Activated T-helper 2 cell treated with anti-CD3 and anti-CD28 coated beads, Interferon-gamma antibody, Interleukin-2, Interleukin-4, amounts not matched to agents 10 μg/mL and 5 μg/mL and 100 μg/mL, durations not matched to agents 14 hours and 24 hours and 36 hours (primary cell): Measurements from ENCODE around the gene LRRC4B. TPM values are rescaled to one million over a fixed set of nuclear protein-coding genes. Genes with fewer than 3 reads are reported as not detected.
"Not testable (repeated sequence)": the region's sequence is repeated elsewhere in the genome, so short reads cannot be mapped to it uniquely, and the experiment has no call there.

Experiments
- DNase-seq: peaks from one replicate; pipeline ENCODE4 v3.0.0; 2021; ENCODE audit warnings: low spot score
- H3K27ac Mint-ChIP-seq: one replicate; pipeline ENCODE4 v1.8.0; 2021; ENCODE audit warnings: mixed read lengths
- H3K27me3 Mint-ChIP-seq: one replicate; pipeline ENCODE4 v1.8.0; 2021; ENCODE audit warnings: low read depth, mixed read lengths
- H3K36me3 Mint-ChIP-seq: one replicate; pipeline ENCODE4 v1.8.0; 2021; ENCODE audit warnings: low read depth, mixed read lengths
- H3K4me1 Mint-ChIP-seq: one replicate; pipeline ENCODE4 v1.8.0; 2021; ENCODE audit warnings: low read depth, mixed read lengths
- H3K4me3 Mint-ChIP-seq: one replicate; pipeline ENCODE4 v1.8.0; 2021; ENCODE audit warnings: low read depth, mild to moderate bottlenecking, moderate library complexity, mixed read lengths
- H3K9me3 Mint-ChIP-seq: one replicate; pipeline ENCODE4 v1.8.0; 2021; ENCODE audit warnings: mixed read lengths
- intact Hi-C: fragments of 100-400 bp; cut with micrococcal nuclease; formaldehyde crosslinking; loops from one replicate; pipeline ENCODE4 v1.15.1; 2023
- total RNA-seq: library from RNA; stranded (reverse); gene quantifications from 2 replicates; pipeline ENCODE4 v1.2.3, GENCODE V29; 2022

Gene LRRC4B
- total RNA-seq, 1 donor from 2014 or later = not detected

DNA sequence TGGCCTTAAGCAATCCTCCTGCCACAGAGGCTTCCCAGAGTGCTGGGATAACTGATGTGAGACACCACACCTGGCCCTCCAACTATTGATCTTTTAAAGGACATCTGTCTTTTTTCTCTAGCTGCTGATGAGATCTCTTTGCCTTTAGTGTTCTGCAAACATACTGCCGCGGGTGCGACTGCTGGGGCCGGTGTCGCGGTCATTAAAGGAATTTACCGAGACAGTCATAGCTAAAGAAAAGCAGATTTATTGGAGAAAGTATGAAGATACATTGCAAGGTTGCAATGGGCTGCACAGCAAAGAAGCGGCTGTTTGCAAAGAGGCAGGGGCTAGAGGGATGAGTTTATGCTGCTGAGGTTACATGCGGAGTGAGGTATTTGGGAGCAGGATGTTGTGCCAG, 31.2 kb upstream of the LRRC4B start:
- Mint-ChIP-seq H3K4me1 (peaks cover 2% of the 10 kb centered on the region), H3K27ac (no peak overlapping the region)
- intact Hi-C loops = no loop called here

DNA sequence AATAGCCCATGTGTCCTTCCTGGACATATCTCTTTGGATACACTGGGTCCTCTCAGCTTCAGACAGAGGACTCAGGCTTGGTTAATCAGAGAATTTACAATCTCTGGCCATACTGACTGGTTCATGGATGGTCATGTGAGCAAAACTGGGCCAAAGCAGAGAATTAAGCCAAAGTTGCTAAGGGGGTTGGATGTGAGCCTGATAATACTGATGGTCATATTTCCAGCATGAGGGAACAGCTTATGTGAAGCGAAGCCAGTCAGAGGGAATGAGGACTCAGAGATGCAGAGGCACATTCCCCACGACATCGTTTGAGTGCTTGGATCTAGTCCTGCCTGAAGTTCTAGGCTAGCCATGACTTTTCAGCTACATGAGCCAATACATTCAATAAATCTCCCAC, 22.0 kb upstream of the LRRC4B start:
- H3K27me3 Mint-ChIP-seq = no peaks in the 10 kb centered on the region
- no peaks in the 10 kb centered on the region for H3K9me3 Mint-ChIP-seq
- H3K27ac Mint-ChIP-seq = no peak overlapping the region
- no peaks in the 10 kb centered on the region for H3K4me1 Mint-ChIP-seq
- DNase-seq = no peak
- intact Hi-C loops = no loop called here
- no peak overlapping the region for H3K4me3 Mint-ChIP-seq
- no peaks in the 10 kb centered on the region for H3K36me3 Mint-ChIP-seq

More for the DNA sequence above, 31.2 kb upstream of the LRRC4B start:
- H3K9me3 Mint-ChIP-seq = no peaks in the 10 kb centered on the region
- H3K4me3 Mint-ChIP-seq = no peak overlapping the region
- no peaks in the 10 kb centered on the region for H3K36me3 Mint-ChIP-seq
- DNase-seq = no peak
- peaks cover 6% of the 10 kb centered on the region for H3K27me3 Mint-ChIP-seq

DNA sequence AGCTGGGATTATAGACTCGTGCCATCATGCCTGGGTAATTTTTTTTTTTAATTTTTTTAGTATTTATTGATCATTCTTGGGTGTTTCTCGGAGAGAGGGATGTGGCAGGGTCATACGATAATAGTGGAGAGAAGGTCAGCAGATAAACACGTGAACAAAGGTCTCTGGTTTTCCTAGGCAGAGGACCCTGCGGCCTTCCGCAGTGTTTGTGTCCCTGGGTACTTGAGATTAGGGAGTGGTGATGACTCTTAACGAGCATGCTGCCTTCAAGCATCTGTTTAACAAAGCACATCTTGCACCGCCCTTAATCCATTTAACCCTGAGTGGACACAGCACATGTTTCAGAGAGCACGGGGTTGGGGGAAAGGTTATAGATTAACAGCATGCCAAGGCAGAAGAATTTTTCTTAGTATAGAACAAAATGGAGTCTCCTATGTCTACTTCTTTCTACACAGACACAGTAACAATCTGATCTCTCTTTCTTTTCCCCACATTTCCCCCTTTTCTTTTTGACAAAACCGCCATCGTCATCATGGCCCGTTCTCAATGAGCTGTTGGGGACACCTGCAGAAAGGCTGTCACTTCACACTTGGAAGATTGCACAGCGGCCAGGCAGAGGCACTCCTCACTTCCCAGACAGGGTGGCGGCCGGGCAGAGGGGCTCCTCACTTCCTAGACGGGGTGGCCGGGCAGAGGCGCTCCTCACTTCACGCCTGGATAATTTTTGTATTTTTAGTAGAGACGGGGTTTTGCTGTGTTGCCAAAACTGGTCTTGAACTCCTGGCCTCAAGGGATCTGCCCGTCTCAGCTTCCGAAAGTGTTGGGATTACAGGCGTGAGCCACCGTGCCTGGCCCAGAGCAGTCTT, 13.8 kb upstream of the LRRC4B start:
- intact Hi-C loops, H3K27ac Mint-ChIP-seq, H3K27me3 Mint-ChIP-seq, H3K9me3 Mint-ChIP-seq, DNase-seq, H3K4me3 Mint-ChIP-seq, H3K36me3 Mint-ChIP-seq, H3K4me1 Mint-ChIP-seq: not testable (repeated sequence)

DNA sequence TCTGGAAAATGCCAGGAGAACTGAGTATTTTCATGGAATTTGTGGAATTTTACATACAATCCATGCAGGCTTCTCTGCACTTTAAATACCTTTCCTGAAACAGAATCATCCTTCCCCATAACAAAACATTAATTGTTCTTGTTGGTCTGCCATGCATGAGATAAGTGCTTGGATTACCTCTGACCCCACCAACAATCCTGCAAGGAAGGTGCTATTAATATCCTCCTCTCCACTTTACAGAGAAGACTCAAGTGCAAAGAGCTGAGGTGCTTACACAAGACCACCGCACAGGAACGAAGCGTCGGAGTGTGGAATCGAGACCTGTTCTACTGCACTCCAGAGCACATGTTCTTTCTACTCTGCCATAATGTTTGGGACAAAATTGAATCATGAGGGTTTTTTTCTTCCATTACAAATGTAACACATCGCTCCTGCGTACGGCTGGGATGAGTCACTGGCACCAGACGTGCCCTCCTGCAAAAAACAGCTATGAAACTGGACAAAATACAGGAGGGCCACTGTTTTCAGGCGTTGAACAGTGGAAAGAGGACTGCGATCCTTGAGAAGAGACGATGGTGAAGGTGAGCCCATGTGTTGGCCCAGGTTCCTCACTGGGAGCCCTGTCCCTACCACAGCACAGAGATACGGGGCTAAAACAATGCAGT, 12.9 kb upstream of the LRRC4B start:
- H3K4me3 Mint-ChIP-seq = no peak overlapping the region
- intact Hi-C loops = no loop called here
- no peaks in the 10 kb centered on the region for H3K9me3 Mint-ChIP-seq
- H3K27ac Mint-ChIP-seq = no peak overlapping the region
- no peaks in the 10 kb centered on the region for H3K4me1 Mint-ChIP-seq
- peaks cover 3% of the 10 kb centered on the region for H3K27me3 Mint-ChIP-seq
- no peaks in the 10 kb centered on the region for H3K36me3 Mint-ChIP-seq
- DNase-seq = no peak

DNA sequence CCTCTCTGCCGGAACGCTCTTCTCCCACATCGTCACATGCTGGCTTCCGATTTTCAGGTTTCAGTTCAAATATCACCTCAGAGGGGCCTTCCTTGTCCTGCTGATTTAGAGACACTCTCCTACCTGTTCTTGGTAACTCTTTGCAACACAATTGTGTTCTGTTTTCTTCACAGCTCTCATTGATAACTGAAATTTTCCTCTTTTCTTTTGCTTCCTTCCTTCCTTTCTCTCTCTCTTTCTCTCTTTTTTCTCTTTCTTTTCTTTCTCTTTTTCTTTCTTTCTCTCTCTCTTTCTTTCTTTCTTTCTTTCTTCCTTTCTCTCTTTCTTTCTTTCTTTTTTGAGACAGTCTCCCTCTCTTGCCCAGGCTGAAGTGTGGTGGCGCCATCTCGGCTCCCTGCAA, 12.0 kb upstream of the LRRC4B start:
- Mint-ChIP-seq H3K27ac (no peak overlapping the region), H3K36me3 (no peaks in the 10 kb centered on the region), H3K4me1 (no peaks in the 10 kb centered on the region), H3K27me3 (peaks cover 4% of the 10 kb centered on the region), H3K4me3 (no peak overlapping the region), H3K9me3 (no peaks in the 10 kb centered on the region)
- no peak for DNase-seq
- intact Hi-C loops = no loop called here

DNA sequence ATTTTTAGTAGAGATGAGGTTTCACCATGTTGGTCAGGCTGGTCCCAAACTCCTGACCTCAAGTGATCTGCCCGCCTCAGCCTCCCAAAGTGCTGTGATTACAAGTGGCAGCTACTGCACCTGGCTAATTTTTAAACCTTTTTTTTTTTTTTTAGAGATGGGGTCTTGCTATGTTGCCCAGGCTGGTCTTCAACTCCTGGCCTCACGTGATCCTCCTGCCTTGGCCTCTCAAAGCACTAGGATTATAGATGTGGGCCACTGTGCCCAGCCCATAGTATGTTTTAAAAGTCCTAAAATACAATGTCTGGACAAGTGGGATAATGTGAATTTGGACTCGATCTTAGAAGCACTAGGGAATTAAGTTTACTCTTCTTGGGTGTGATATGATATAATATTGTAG, 8.5 kb upstream of the LRRC4B start:
- H3K36me3 Mint-ChIP-seq, intact Hi-C loops, H3K4me3 Mint-ChIP-seq: not testable (repeated sequence)

DNA sequence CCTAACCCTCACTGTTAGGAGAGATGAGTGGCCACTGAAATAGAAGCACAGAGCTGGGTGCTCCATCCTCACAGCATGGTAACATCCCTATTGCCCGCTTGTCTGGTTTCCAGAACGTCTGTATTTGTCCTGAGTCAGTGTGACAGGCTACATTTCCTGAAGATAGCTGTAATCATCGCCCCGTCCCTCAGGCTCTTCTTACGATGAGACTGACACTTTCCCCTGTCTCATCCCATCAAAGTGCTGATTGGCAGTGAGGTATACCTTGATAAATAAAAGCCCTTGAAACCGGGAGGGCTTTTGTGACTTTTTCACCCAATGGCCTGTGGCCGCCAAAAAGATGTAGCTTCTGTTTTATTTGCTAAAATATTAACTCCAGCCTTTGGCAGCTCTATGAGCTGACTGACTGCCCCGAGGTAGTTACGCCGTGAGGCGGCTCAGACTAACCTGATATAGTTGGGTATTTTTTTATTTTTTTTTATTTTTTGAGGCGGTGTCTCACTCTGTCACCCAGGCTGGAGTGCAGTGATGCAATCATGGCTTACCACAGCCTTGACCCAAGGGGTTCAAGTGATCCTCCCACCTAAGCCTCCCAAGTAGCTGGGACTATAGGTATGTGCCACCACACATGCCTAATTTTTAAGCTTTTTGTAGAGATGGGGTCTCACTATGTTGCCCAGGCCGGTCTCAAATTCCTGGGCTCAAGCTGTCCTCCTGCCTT, 5.7 kb upstream of the LRRC4B start:
- Mint-ChIP-seq H3K27ac (no peak overlapping the region), H3K27me3 (peaks cover 23% of the 10 kb centered on the region), H3K4me1 (no peaks in the 10 kb centered on the region), H3K36me3 (no peaks in the 10 kb centered on the region), H3K9me3 (no peaks in the 10 kb centered on the region), H3K4me3 (no peak overlapping the region)
- intact Hi-C loops = no loop called here
- no peak for DNase-seq

More for the DNA sequence above, 8.5 kb upstream of the LRRC4B start:
- not testable (repeated sequence) for H3K4me1 Mint-ChIP-seq, H3K9me3 Mint-ChIP-seq, DNase-seq, H3K27ac Mint-ChIP-seq, H3K27me3 Mint-ChIP-seq

DNA sequence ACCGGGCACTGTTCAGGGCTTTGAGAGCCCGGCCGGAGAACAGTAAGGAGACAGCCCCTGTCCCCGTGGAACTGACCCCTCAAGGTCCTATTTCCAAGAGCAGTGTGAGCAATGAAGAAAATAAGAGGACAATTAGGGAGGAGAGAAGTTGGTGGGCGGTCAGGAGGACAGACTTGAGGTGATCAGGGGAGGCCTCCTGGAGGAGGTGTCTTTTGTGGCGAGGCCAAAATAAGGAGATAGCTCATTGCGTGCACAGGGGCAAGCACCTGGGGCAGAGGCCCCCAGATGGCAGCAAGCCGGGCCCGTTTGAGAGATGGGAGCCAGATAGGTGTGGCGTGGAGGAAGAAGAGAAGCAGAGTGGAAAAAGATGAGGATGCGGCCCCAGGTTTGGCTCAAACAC, 2.8 kb upstream of the LRRC4B start:
- DNase-seq = no peak
- H3K4me3 Mint-ChIP-seq = no peak overlapping the region
- H3K27ac Mint-ChIP-seq = no peak overlapping the region
- peaks cover 5% of the 10 kb centered on the region for H3K4me1 Mint-ChIP-seq
- H3K36me3 Mint-ChIP-seq = no peaks in the 10 kb centered on the region
- no peaks in the 10 kb centered on the region for H3K9me3 Mint-ChIP-seq
- intact Hi-C loops = no loop called here
- H3K27me3 Mint-ChIP-seq = peaks cover 30% of the 10 kb centered on the region

DNA sequence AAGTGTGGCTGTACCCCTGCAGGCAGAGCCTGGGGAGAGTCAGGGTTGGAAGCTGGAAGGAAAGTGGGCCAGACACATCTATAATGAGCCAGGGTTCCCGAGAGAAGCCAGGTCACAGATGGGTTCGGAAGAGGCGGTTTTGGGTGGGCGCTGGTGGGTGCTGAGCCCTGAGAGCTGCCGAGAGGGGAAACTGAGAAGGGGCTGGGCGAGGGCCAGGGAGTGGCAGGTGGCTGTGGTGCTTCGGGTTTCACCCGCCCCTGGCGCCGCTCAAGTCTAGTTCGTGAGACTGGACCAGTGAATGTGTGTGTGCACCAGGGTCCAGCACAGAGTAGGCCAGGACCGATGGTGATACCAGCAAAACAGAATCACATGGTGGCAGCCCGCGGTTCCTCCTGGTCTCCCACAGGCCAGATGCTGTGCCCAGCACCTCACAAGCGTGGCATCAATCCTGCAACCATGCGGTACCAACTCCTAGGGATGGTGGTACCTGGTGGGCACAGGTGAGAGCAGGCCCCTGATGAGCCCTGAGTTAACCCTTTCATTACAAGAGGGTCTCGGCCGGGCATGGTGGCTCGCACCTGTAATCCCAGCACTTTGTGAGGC, 1.8 kb upstream of the LRRC4B start:
- Mint-ChIP-seq H3K36me3 (no peaks in the 10 kb centered on the region), H3K4me1 (peaks cover 11% of the 10 kb centered on the region), H3K4me3 (no peak overlapping the region), H3K9me3 (no peaks in the 10 kb centered on the region), H3K27me3 (peaks cover 38% of the 10 kb centered on the region), H3K27ac (no peak overlapping the region)
- intact Hi-C loops = no loop called here
- no peak for DNase-seq

DNA sequence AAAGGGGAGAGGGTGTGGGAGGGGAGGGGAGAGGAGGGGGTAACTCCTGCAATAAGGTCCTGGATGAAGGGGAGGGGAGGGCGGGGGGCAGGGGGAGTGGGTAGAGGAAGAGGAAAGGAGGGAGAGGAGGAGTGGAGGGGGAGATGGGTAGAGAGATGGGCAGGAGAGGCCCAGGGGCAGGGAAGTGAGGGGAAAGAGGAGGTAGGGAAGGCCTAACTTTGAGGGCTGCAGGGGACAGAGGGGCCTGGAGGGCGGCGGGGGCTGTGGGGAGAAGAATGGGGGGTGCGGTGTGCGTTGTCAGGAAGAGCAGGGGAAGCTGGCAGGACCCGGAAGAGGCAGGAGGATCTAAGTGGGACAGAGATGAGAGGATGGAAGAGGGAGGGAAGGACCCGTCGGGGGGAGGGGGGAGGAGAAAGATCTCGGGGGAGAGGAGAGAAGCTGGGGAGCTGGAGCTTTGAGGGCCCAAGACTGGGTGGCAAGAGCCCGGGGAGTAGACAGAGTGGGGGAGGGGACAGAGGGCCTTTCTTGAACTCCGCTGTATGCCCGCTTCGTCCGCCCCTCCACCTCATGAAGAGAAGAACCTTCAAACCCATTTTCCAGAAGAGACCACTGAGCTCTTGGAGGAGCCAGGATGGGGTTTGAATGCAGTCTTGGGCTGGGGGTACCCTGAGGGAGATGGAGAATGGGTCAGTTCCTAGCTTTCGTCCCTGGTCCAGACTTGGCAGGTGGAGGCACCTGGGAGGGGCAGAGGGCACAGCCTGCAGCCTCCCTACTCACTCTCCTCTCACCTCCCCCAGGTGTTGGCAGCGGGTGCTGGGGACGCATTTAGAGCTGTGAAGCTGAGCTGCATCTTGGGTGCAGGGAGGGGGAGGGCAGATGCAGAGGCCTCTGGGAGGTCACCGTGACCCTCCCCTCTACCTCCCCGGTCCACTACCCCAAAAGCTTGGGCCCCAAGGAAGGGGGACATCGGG, 778 bp upstream of the LRRC4B start:
- H3K36me3 Mint-ChIP-seq = no peaks in the 10 kb centered on the region
- H3K9me3 Mint-ChIP-seq = no peaks in the 10 kb centered on the region
- no peak overlapping the region for H3K27ac Mint-ChIP-seq
- no peak for DNase-seq
- peaks cover 11% of the 10 kb centered on the region for H3K4me1 Mint-ChIP-seq
- no peak overlapping the region for H3K4me3 Mint-ChIP-seq
- intact Hi-C loops = no loop called here
- H3K27me3 Mint-ChIP-seq = peaks cover 42% of the 10 kb centered on the region

DNA sequence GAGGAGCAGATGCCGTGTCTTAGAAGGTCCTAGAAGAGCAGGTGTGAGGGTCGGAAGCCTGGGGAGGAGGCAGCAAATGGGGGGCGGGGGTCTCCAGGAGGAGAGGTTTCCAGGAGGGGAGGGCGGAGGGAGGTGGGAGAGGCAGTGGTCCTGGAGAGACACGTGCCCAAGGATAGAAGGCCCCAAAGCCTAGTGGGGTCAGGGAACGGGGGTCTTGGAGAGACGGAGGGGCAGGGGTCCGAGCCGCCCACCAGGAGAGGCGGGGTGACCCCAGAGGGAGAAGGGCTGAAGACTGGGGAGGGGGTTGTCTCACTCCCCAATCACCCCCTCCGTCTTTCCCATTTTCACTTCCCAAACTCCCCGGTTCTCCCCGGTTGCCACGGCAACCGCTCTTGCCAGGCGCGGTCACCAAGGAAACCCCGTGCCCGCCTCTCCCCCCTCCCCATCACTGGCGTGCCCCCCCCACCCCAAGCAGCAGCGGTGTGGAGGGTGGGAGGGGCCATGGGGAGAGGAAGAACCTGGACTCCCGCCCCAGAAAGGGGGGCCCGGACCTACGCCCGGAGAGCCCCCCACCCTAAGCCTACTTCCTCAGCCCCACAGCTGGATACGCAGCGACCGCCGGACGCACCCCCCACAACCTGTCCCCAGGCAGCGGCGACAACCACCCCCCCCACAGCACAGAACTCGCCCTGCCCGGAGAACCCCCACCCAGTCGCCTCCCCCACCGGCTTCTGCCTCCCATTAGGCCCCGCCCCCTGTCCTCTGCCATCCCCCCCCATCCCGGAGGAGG, 988 bp downstream of the LRRC4B start:
- H3K4me3 Mint-ChIP-seq = no peak overlapping the region

More for the DNA sequence above, 988 bp downstream of the LRRC4B start:
- no peak for DNase-seq
- H3K27me3 Mint-ChIP-seq = peaks cover 48% of the 10 kb centered on the region
- H3K27ac Mint-ChIP-seq = no peak overlapping the region
- H3K4me1 Mint-ChIP-seq = peaks cover 11% of the 10 kb centered on the region
- H3K9me3 Mint-ChIP-seq = no peaks in the 10 kb centered on the region
- intact Hi-C loops = no loop called here
- no peaks in the 10 kb centered on the region for H3K36me3 Mint-ChIP-seq
